K562 (cell line): ENCODE results near the gene MSH3.

Source experiments
- CBX3 ChIP-seq, 2 experiments: IDR thresholded peaks; 1 replicate in 1 of 2; 2 replicates in 1 of 2; pipeline ENCODE4 v1.6.1; 2012; ENCODE audit warnings: inconsistent platforms in 2 of 2, low read length in 2 of 2, borderline replicate concordance in 1 of 2, control low read depth in 1 of 2
- FOS ChIP-seq: IDR thresholded peaks from 3 replicates; pipeline ENCODE4 v1.6.1; 2011; ENCODE audit not compliant: insufficient read length; ENCODE audit errors: extremely low read depth
- NFIC ChIP-seq: fragments of 450-650 bp; IDR thresholded peaks from 2 replicates; pipeline ENCODE4 v1.6.1; 2017; ENCODE audit warnings: mild to moderate bottlenecking, inconsistent platforms
- TAF1 ChIP-seq: IDR thresholded peaks from 2 replicates; pipeline ENCODE4 v1.6.1; 2011; ENCODE audit warnings: mild to moderate bottlenecking, low read length, moderate library complexity; ENCODE audit not compliant: insufficient read depth, control insufficient read depth, severe bottlenecking; ENCODE audit errors: extremely low read depth
- TBP ChIP-seq: optimal IDR thresholded peaks from 2 replicates; pipeline ENCODE3; 2011; ENCODE audit warnings: low read depth, low read length, improper control_type of control experiment
- ZNF407 ChIP-seq: fragments of 450-650 bp; IDR thresholded peaks from 2 replicates; pipeline ENCODE4 v1.6.1; 2016; ENCODE audit warnings: low read depth
- TF ChIP-seq, protein P1 (sequence below), 3 experiments: IDR thresholded peaks in 2 of 3; conservative IDR thresholded peaks in 1 of 3; 2 replicates each; pipeline ENCODE4 v1.5.1; 2011 to 2012; ENCODE audit warnings: low read length in 3 of 3, mild to moderate bottlenecking in 3 of 3, control low read depth in 2 of 3, improper control_type of control experiment in 1 of 3, inconsistent platforms in 1 of 3, low read depth in 1 of 3, mixed read lengths in 1 of 3, moderate library complexity in 1 of 3; ENCODE audit not compliant: insufficient read depth in 2 of 3

- no peak for TF ChIP-seq ZNF407
- TF ChIP-seq CBX3 (IDR thresholded peaks at IDR 0.05; ENCODE audit: borderline replicate concordance in 1 of 2, low read length in 2 of 2) = no peak
- no peak for TF ChIP-seq TAF1
- no peak for TF ChIP-seq NFIC
- no peak for TF ChIP-seq FOS
- TF ChIP-seq, protein P1, sequence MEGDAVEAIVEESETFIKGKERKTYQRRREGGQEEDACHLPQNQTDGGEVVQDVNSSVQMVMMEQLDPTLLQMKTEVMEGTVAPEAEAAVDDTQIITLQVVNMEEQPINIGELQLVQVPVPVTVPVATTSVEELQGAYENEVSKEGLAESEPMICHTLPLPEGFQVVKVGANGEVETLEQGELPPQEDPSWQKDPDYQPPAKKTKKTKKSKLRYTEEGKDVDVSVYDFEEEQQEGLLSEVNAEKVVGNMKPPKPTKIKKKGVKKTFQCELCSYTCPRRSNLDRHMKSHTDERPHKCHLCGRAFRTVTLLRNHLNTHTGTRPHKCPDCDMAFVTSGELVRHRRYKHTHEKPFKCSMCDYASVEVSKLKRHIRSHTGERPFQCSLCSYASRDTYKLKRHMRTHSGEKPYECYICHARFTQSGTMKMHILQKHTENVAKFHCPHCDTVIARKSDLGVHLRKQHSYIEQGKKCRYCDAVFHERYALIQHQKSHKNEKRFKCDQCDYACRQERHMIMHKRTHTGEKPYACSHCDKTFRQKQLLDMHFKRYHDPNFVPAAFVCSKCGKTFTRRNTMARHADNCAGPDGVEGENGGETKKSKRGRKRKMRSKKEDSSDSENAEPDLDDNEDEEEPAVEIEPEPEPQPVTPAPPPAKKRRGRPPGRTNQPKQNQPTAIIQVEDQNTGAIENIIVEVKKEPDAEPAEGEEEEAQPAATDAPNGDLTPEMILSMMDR (IDR thresholded peaks at IDR 0.05 in 2 of 3, conservative IDR thresholded peaks at IDR 0.05 in 1 of 3; ENCODE audit: insufficient read depth in 2 of 3, low read depth in 1 of 3, low read length in 3 of 3) = no peak
- TF ChIP-seq TBP = no peak
Measured at GRCh38 chr5:80920333-80920732, 265.9 kb downstream of the MSH3 start.
